A549 (cell line): Measurements from ENCODE around the gene ADD2. TPM values are rescaled to one million over a fixed set of nuclear protein-coding genes. Genes with fewer than 3 reads are reported as not detected.

Source experiments
- ATAC-seq, 2 experiments: fragments of 200-7000 bp in 1 of 2; fragments of >200 bp in 1 of 2; cut with Nextera tagmentation in 1 of 2; cut with Tn5 transposase in 1 of 2; 3 replicates each; pipeline versions ENCODE4 v1.8.0 to v1.9.1; 2018 to 2020; ENCODE audit warnings: mild to moderate bottlenecking in 1 of 2, moderate library complexity in 1 of 2
- CTCF ChIA-PET: fragments of 300-600 bp; sonication (Branson Sonifier 250); formaldehyde crosslinking; extraction: SDS; loops from one replicate; lab custom pipeline; 2021; ENCODE audit warnings: antibody characterized with exemption, inconsistent platforms; lab: Yijun Ruan, JAX
- POLR2A ChIA-PET: fragments of 350-600 bp; formaldehyde crosslinking; extraction: SDS; loops from one replicate; lab custom pipeline; 2021; ENCODE audit warnings: antibody characterized with exemption, inconsistent platforms; lab: Yijun Ruan, JAX
- DNase-seq, 2 experiments: peaks; one replicate each; pipeline versions ENCODE4 v3.0.0 to v3.0.0-alpha.2; 2011 to 2016; ENCODE audit warnings: low read depth in 1 of 2, low spot score in 1 of 2
- FAIRE-seq: peaks from 2 replicates; lab custom pipeline; 2011; peaks lifted over from hg19 to GRCh38; lab: Jason Lieb, UNC
- H3K27ac ChIP-seq, 2 experiments: fragments of >200 bp; sonication (Bioruptor Twin); formaldehyde crosslinking; 3 replicates each; pipeline ENCODE4 v1.5.1; 2016 to 2017
- H3K4me1 ChIP-seq: fragments of >200 bp; sonication (Bioruptor Twin); formaldehyde crosslinking; 3 replicates; pipeline ENCODE4 v1.6.1; 2016
- H3K4me2 ChIP-seq: fragments of >200 bp; sonication (Bioruptor Twin); formaldehyde crosslinking; 3 replicates; pipeline ENCODE4 v1.6.1; 2016
- H3K4me3 ChIP-seq: fragments of >200 bp; sonication (Bioruptor Twin); formaldehyde crosslinking; 3 replicates; pipeline ENCODE4 v1.5.1; 2016
- H3K9me3 ChIP-seq: fragments of >200 bp; sonication (Bioruptor Twin); formaldehyde crosslinking; 3 replicates; pipeline ENCODE4 v1.6.1; 2016
- ATOH8 ChIP-seq: fragments of 250-450 bp; sonication (Bioruptor Pico); IDR thresholded peaks from 2 replicates; pipeline ENCODE4 v1.5.0; 2020; ENCODE audit warnings: low read depth, mild to moderate bottlenecking, moderate library complexity
- CBX8 ChIP-seq: fragments of 200-600 bp; sonication (generic); IDR thresholded peaks from 2 replicates; pipeline ENCODE4 v1.6.1; 2016
- CEBPB ChIP-seq, 2 experiments: fragments of >200 bp in 1 of 2; sonication (Bioruptor Twin) in 1 of 2; formaldehyde crosslinking in 1 of 2; IDR thresholded peaks; 2 replicates each; pipeline ENCODE4 v1.6.1; 2012 to 2016
- CHD4 ChIP-seq: fragments of 200-600 bp; sonication (generic); IDR thresholded peaks from 2 replicates; pipeline ENCODE4 v1.6.1; 2016; ENCODE audit warnings: antibody characterized with exemption, mild to moderate bottlenecking, borderline replicate concordance
- CTCF ChIP-seq: fragments of >200 bp; sonication (Bioruptor Twin); formaldehyde crosslinking; IDR thresholded peaks from 3 replicates; pipeline ENCODE4 v1.5.1; 2016
- ELK1 ChIP-seq: fragments of 150-350 bp; IDR thresholded peaks from 2 replicates; pipeline ENCODE4 v1.6.1; 2014; ENCODE audit warnings: low read depth, mild to moderate bottlenecking, low read length
- FOSB ChIP-seq: fragments of 250-450 bp; sonication (Bioruptor Pico); IDR thresholded peaks from 2 replicates; pipeline ENCODE4 v1.5.0; 2020; ENCODE audit warnings: mild to moderate bottlenecking, moderate library complexity
- GATA3 ChIP-seq: IDR thresholded peaks from 2 replicates; pipeline ENCODE4 v1.6.1; 2012; ENCODE audit warnings: borderline replicate concordance
- HOXB5 ChIP-seq: fragments of 250-450 bp; sonication (Bioruptor Pico); IDR thresholded peaks from 2 replicates; pipeline ENCODE4 v1.5.0; 2020; ENCODE audit warnings: mild to moderate bottlenecking, moderate library complexity
- JUN ChIP-seq, 2 experiments: fragments of >200 bp; sonication (Bioruptor Twin); formaldehyde crosslinking; IDR thresholded peaks; 2 replicates in 1 of 2; 3 replicates in 1 of 2; pipeline ENCODE4 v1.6.1; 2016 to 2017
- JUNB ChIP-seq: fragments of >200 bp; sonication (Bioruptor Twin); formaldehyde crosslinking; IDR thresholded peaks from 2 replicates; pipeline ENCODE4 v1.6.1; 2016
- KDM1A ChIP-seq: fragments of 200-600 bp; sonication (generic); IDR thresholded peaks from 2 replicates; pipeline ENCODE4 v1.6.1; 2016; ENCODE audit warnings: low read depth, mild to moderate bottlenecking
- MAX ChIP-seq: IDR thresholded peaks from 2 replicates; pipeline ENCODE4 v1.6.1; 2012
- NFE2L2 ChIP-seq: fragments of 150-350 bp; conservative IDR thresholded peaks from 2 replicates; pipeline ENCODE4 v1.6.1; 2014; ENCODE audit warnings: low read length
- NPAS2 ChIP-seq: fragments of 250-450 bp; sonication (Bioruptor Pico); IDR thresholded peaks from 2 replicates; pipeline ENCODE4 v1.8.0; 2022; ENCODE audit warnings: mild to moderate bottlenecking, moderate library complexity, borderline replicate concordance
- NR3C1 ChIP-seq: fragments of >200 bp; sonication (Bioruptor Twin); formaldehyde crosslinking; IDR thresholded peaks from 3 replicates; pipeline ENCODE4 v1.6.1; 2017
- POLR2AphosphoS2 ChIP-seq: conservative IDR thresholded peaks from 2 replicates; pipeline ENCODE4 v1.6.1; 2012; ENCODE audit warnings: low read length, improper control_type of control experiment, inconsistent platforms
- RAD21 ChIP-seq, 2 experiments: fragments of >200 bp in 1 of 2; sonication (Bioruptor Twin) in 1 of 2; formaldehyde crosslinking in 1 of 2; IDR thresholded peaks in 1 of 2; conservative IDR thresholded peaks in 1 of 2; 2 replicates in 1 of 2; 3 replicates in 1 of 2; pipeline ENCODE4 v1.6.1; 2012 to 2018; ENCODE audit warnings: inconsistent platforms in 1 of 2
- RCOR1 ChIP-seq: fragments of 150-350 bp; IDR thresholded peaks from 2 replicates; pipeline ENCODE4 v1.6.1; 2014; ENCODE audit warnings: antibody characterized with exemption, low read length, low read depth
- RFX5 ChIP-seq: fragments of 450-650 bp; IDR thresholded peaks from 2 replicates; pipeline ENCODE4 v1.7.1; 2014; ENCODE audit warnings: antibody characterized with exemption, mild to moderate bottlenecking, moderate library complexity
- SMC3 ChIP-seq: fragments of >200 bp; sonication (Bioruptor Twin); formaldehyde crosslinking; IDR thresholded peaks from 3 replicates; pipeline ENCODE4 v1.6.1; 2018; ENCODE audit warnings: inconsistent platforms
- TFCP2L1 ChIP-seq: fragments of 250-450 bp; sonication (Bioruptor Pico); IDR thresholded peaks from 2 replicates; pipeline ENCODE4 v1.5.0; 2021; ENCODE audit warnings: mild to moderate bottlenecking
- TP53 ChIP-seq: fragments of 250-450 bp; sonication (Bioruptor Pico); IDR thresholded peaks from 2 replicates; pipeline ENCODE4 v1.5.0; 2021; ENCODE audit warnings: mild to moderate bottlenecking, moderate library complexity
- ZNF302 ChIP-seq: fragments of 250-450 bp; sonication (Bioruptor Pico); IDR thresholded peaks from 2 replicates; pipeline ENCODE4 v1.9.0; 2021; ENCODE audit warnings: inconsistent platforms, mild to moderate bottlenecking, moderate library complexity
- WGBS: methylation state at CpG from one replicate; pipeline ENCODE4 v1.1.6; 2017; ENCODE audit errors: missing lambda C conversion rate; 5-methylcytosine and 5-hydroxymethylcytosine counted together
- polyA plus RNA-seq, 4 experiments: library from polyadenylated mRNA; depleted of rRNA in 3 of 4; stranded (reverse); fragments of >200 nt; fragmentation: RNase III in 1 of 4; extraction: RNeasy Plus Mini Kit Qiagen cat#74134 plus additional on column Dnase treatment in 1 of 4; gene quantifications; 2 replicates in 3 of 4; 3 replicates in 1 of 4; pipeline ENCODE4 v1.2.3, GENCODE V29; 2011 to 2017

The ADD2 gene
- polyA plus RNA-seq, 2 of the 4 experiments (the other 2 are of a cell fraction): 18.0 to 25.5 TPM

- ATAC-seq (no peak), DNase-seq (no peak), FAIRE-seq (no peak)
- Histone ChIP-seq H3K4me2 (no peak overlapping the region), H3K4me1 (no peaks in the 10 kb centered on the region), H3K9me3 (peaks cover 16% of the 10 kb centered on the region; the same call in 2 of the 3 replicates), H3K27ac (no peak overlapping the region), H3K4me3 (no peak overlapping the region)
- ChIA-PET POLR2A (no interaction called here), CTCF (interaction anchor here (0.9 to 2.6 kb wide), 8 partner anchors 10 to 331 kb away, joined by 3 to 19 read pairs (median 4); no protein-coding TSS in a partner anchor)
- TF ChIP-seq TFCP2L1: no peak
- TF ChIP-seq JUNB: no peak
- no peak for TF ChIP-seq NFE2L2
- no peak for TF ChIP-seq CBX8
- no peak for TF ChIP-seq ATOH8 (CRISPR knock-in tag)
- TF ChIP-seq MAX: no peak
- WGBS: 0% methylated on average over 1 of the region's 1 CpG
Measured at GRCh38 chr2:70633508-70633907, 134.5 kb downstream of the ADD2 start.

- DNase-seq (no peak), FAIRE-seq (no peak), ATAC-seq (no peak)
- ChIA-PET CTCF (interaction anchor here (1.2 to 2.6 kb wide), 4 partner anchors 14 to 330 kb away, joined by 4 to 19 read pairs (median 5); no protein-coding TSS in a partner anchor), POLR2A (no interaction called here)
- H3K4me2 ChIP-seq: no peak overlapping the region
- peaks cover 16% of the 10 kb centered on the region; the same call in 2 of the 3 replicates for H3K9me3 ChIP-seq
- TF ChIP-seq NR3C1: no peak
- no peak for TF ChIP-seq JUN (IDR thresholded peaks at IDR 0.05)
- no peak for TF ChIP-seq GATA3
- TF ChIP-seq NPAS2 (CRISPR knock-in tag): no peak
- TF ChIP-seq ZNF302 (CRISPR knock-in tag): no peak
- no peak for TF ChIP-seq FOSB (CRISPR knock-in tag)
- no peak for TF ChIP-seq ELK1
- no peak for TF ChIP-seq MAX
- no peak for TF ChIP-seq TP53 (CRISPR knock-in tag)
- no peak for TF ChIP-seq POLR2AphosphoS2
- TF ChIP-seq HOXB5 (CRISPR knock-in tag): no peak
- no peak for TF ChIP-seq SMC3
- no peak for TF ChIP-seq CTCF
- TF ChIP-seq NFE2L2: no peak
- TF ChIP-seq CHD4: no peak
- TF ChIP-seq KDM1A: no peak
- no peak for TF ChIP-seq RAD21 (conservative IDR thresholded peaks at IDR 0.05 in 1 of 2, IDR thresholded peaks at IDR 0.05 in 1 of 2)
- no peak for TF ChIP-seq CEBPB (IDR thresholded peaks at IDR 0.05)
- no peak for TF ChIP-seq RCOR1
- no peak for TF ChIP-seq RFX5
- no peak overlapping the region for H3K4me3 ChIP-seq
- 92% methylated on average over 1 of the region's 1 CpG for WGBS
- no peaks in the 10 kb centered on the region for H3K4me1 ChIP-seq
- H3K27ac ChIP-seq: no peak overlapping the region
Measured at GRCh38 chr2:70632966-70633365, 135.0 kb downstream of the ADD2 start.
